GM06990 (cell line): ENCODE results near the gene LLPH.

ENCODE experiments used
- DNase-seq: peaks from one replicate; pipeline ENCODE4 v3.0.0-alpha.2; 2011; ENCODE audit not compliant: insufficient read length; ENCODE audit errors: extremely low read depth
- H3K27me3 ChIP-seq: replicated peaks from 2 replicates; pipeline ENCODE4 v1.6.0; 2011; ENCODE audit warnings: low read length; ENCODE audit not compliant: control insufficient read depth, insufficient read depth
- H3K36me3 ChIP-seq: 2 replicates; pipeline ENCODE4 v1.5.1; 2011; ENCODE audit warnings: low read length; ENCODE audit not compliant: control insufficient read depth, insufficient read depth
- H3K4me3 ChIP-seq: replicated peaks from 2 replicates; pipeline ENCODE4 v1.5.1; 2011; ENCODE audit warnings: low read depth, mild to moderate bottlenecking, control low read depth, low read length
- TF ChIP-seq, protein P1 (sequence below): IDR thresholded peaks from 2 replicates; pipeline ENCODE4 v1.5.1; 2011; ENCODE audit warnings: low read length, control low read depth, mild to moderate bottlenecking, inconsistent platforms; ENCODE audit not compliant: insufficient read depth, poor library complexity, severe bottlenecking

The LLPH gene

DNA sequence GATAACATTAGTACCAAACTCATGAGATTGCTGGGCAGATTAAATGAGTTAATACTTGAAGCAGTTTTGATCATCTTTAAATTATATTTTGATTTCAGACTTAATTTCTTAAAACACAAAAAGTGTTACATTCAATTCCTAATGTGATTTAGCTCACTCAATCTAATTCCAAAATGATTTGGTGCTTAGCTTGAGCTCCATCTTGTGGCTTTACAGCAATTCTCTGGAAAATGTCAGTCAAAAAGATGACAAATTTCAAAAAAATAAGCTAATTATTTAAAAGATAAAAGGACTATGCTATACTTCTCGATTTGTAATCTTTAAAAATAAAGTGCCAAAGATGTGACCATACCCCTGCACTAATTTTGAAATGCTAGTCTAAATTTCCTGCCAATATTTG lies 10.1 kb downstream of the LLPH start:
- TF ChIP-seq, protein P1, sequence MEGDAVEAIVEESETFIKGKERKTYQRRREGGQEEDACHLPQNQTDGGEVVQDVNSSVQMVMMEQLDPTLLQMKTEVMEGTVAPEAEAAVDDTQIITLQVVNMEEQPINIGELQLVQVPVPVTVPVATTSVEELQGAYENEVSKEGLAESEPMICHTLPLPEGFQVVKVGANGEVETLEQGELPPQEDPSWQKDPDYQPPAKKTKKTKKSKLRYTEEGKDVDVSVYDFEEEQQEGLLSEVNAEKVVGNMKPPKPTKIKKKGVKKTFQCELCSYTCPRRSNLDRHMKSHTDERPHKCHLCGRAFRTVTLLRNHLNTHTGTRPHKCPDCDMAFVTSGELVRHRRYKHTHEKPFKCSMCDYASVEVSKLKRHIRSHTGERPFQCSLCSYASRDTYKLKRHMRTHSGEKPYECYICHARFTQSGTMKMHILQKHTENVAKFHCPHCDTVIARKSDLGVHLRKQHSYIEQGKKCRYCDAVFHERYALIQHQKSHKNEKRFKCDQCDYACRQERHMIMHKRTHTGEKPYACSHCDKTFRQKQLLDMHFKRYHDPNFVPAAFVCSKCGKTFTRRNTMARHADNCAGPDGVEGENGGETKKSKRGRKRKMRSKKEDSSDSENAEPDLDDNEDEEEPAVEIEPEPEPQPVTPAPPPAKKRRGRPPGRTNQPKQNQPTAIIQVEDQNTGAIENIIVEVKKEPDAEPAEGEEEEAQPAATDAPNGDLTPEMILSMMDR: no peak
- Histone ChIP-seq H3K4me3 (no peak overlapping the region), H3K36me3 (peaks cover 3% of the 10 kb centered on the region), H3K27me3 (no peaks in the 10 kb centered on the region)
- DNase-seq: no peak

DNA sequence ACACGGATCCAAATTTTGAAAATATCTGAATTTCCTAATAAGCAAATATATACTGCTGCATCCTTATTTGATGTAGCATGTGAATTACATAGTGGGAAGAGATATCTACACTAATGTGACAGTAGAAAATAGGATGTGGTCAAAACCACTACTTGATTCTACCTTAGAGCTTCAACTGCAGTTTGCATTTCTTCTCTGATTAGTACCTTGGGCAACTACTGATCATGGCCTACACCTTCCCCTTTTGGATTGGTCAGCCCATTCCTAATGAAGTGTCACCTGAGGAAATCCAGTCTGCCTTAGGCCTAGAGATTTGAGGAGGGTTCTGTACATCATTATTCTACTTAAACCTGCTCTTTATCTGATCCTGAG lies 10.7 kb downstream of the LLPH start:
- no peak overlapping the region for H3K4me3 ChIP-seq
- DNase-seq: no peak
- TF ChIP-seq, protein P1: no peak
- H3K36me3 ChIP-seq: peaks cover 3% of the 10 kb centered on the region
- H3K27me3 ChIP-seq: no peaks in the 10 kb centered on the region

DNA sequence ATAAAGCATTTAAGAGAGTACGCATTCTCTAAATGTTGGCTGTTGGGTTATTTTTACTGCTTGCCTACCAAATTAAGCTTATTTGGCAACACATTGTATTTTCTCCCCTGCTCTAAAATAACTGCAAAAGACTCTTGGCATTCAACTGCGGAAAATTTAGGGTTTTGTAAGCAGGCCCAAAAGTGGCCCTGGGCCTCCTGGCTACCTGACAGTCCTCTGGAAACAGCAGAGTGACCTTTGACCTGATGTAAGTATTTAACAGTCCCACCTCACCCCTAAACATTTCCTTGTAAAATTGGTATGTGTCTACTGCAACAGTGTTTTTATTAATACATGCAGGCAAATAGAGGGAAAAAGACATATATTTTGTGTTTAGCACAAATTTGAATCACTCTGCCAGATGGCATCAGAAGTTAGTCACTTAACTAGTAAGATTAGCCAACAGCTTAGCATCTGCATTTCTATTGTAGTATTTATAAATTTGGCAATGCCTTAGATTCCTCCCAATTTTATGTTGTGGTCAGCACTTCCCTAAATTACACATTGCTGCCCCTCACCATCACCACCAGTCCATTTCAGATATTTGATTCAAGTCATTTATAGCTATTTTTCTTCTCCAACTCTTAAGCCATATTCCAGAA lies 11.2 kb downstream of the LLPH start:
- no peak for DNase-seq
- Histone ChIP-seq H3K27me3 (no peaks in the 10 kb centered on the region), H3K36me3 (peaks cover 2% of the 10 kb centered on the region)

GRCh38 chr12:66118240-66118891 lies 12.2 kb downstream of the LLPH start:
- TF ChIP-seq, protein P1: no peak
- Histone ChIP-seq H3K27me3 (no peaks in the 10 kb centered on the region), H3K4me3 (no peak overlapping the region), H3K36me3 (no peaks in the 10 kb centered on the region; the same call in 1 of the 2 replicates)
- no peak for DNase-seq

More for the DNA sequence above, 11.2 kb downstream of the LLPH start:
- H3K4me3 ChIP-seq: no peak overlapping the region
- TF ChIP-seq, protein P1: no peak

DNA sequence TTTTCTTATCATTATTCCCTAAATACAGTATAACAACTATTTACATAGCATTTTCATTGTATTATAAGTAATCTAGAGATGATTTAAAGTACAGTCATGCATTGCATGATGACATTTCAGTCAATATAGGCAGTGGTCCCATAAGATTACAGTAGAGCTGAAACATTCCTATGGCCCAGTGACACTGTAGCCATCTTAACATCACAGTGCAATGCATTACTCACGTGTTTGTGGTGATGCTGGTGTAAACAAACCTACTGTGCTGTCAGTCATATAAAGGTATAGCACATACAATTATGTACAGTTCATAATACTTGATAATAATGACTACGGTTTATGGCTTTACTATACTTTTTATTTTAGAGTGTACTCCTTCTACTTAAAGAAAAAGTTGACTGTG lies 13.3 kb downstream of the LLPH start:
- Histone ChIP-seq H3K27me3 (no peaks in the 10 kb centered on the region), H3K4me3 (no peak overlapping the region), H3K36me3 (no peaks in the 10 kb centered on the region; the same call in 1 of the 2 replicates)
- no peak for DNase-seq
- TF ChIP-seq, protein P1: no peak

- H3K27me3 ChIP-seq: no peaks in the 10 kb centered on the region
- TF ChIP-seq, protein P1: no peak
- no peak for DNase-seq
- H3K36me3 ChIP-seq: no peaks in the 10 kb centered on the region
- H3K4me3 ChIP-seq: no peak overlapping the region
Measured at GRCh38 chr12:66115071-66115600, 15.4 kb downstream of the LLPH start.
